HAP-1 (cell line): Measurements from ENCODE around the gene FES.
"Not testable (repeated sequence)": the region's sequence is repeated elsewhere in the genome, so short reads cannot be mapped to it uniquely, and the experiment has no call there.

Experiments used
- DNase-seq, 2 experiments: peaks; one replicate each; pipeline ENCODE4 v3.0.0-alpha.2; 2016 to 2020; ENCODE audit warnings: low spot score in 2 of 2
- H3K27me3 ChIP-seq: fragments of 250-450 bp; sonication (Bioruptor Pico); 2 replicates; pipeline ENCODE4 v1.5.1; 2020; ENCODE audit warnings: low read depth, mild to moderate bottlenecking, moderate library complexity
- H3K36me3 ChIP-seq: fragments of 250-450 bp; sonication (Bioruptor Pico); replicated peaks from 2 replicates; pipeline ENCODE4 v1.5.1; 2020; ENCODE audit warnings: mild to moderate bottlenecking
- H3K4me1 ChIP-seq: fragments of 250-450 bp; sonication (Bioruptor Pico); 2 replicates; pipeline ENCODE4 v1.5.1; 2020; ENCODE audit warnings: mild to moderate bottlenecking
- H3K4me3 ChIP-seq: fragments of 250-450 bp; sonication (Bioruptor Pico); 2 replicates; pipeline ENCODE4 v1.5.1; 2020; ENCODE audit warnings: mild to moderate bottlenecking, moderate library complexity
- H3K9me3 ChIP-seq: fragments of 250-450 bp; sonication (Bioruptor Pico); 2 replicates; pipeline ENCODE4 v1.5.1; 2020; ENCODE audit warnings: mild to moderate bottlenecking, moderate library complexity
- in situ Hi-C: fragments of 300-500 bp; cut with MboI; formaldehyde crosslinking; loops from 3 replicates; pipeline ENCODE4 v1.14.3; 2020; ENCODE audit warnings: low sequenced_read_pairs, inconsistent platforms, mixed read lengths

The FES gene

DNA sequence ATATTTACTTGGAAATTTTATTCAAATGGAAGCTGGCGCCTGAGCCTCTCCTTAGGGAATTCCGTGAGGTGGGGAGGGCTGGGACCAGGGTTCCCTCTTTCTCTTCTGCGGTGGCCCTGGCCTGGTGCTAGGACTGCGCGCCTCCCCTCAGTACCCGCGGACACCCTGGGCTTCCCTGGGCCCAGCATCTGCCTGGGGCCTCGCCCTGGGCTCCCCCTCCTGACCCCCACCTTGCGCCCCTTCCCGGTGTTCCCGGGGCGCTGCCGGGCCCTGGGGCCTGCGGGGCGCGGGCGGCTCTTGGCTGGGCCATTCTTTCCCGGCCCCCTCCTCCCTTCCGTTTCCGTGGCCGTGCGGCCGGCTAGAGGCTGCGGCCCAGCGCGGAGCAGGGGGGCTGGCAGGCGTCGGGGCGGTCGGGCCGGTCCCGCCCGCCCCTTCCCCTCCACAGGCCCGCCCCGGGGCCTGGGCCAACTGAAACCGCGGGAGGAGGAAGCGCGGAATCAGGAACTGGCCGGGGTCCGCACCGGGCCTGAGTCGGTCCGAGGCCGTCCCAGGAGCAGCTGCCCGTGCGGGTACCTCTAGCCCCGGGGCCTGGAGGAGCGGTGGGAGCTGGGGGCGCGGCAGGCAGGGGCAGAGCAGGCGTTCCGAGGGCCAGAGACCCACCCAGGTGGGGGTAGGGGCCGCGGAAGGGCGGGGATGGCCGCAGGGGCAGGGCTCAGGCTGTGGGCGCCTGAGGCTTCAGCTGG lies at the start of gene FES:
FES (plus strand) TSS at position 529 of the 743 bp plus-strand sequence. CDS start 542 bp downstream, outside the sequence.
- Histone ChIP-seq H3K36me3 (peaks cover 23% of the 10 kb centered on the region), H3K4me3 (peak within 1 kb of the TSS; percentile 27), H3K4me1 (peaks cover 14% of the 10 kb centered on the region), H3K27me3 (no peaks in the 10 kb centered on the region), H3K9me3 (no peaks in the 10 kb centered on the region)
- in situ Hi-C loops, result loop anchor here (10.0 to 25.0 kb wide), 2 partner anchors 397 to 559 kb away; no protein-coding TSS in a partner anchor
- peak in 1 of 2 experiments; percentile 56 for DNase-seq

DNA sequence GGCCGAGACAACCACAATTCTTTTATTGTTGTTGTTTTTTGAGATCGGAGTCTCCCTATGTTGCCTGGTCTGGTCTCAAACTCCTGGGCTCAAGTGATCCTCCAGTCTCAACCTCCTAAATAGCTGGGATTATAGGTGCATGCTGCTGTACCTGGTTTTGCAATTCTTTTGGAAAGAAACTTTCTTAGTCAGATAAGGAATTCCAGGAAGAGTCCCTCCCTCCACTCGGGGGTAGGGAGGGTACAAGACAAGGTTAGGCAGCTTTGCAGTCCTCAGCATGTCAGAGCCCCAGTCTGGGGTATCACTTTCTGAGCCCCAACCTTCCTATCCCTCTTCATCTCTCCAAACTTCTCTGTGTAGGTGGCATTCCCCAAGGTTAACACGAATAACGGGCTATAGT lies 49.7 kb upstream of the FES start:
- no peak for DNase-seq
- H3K36me3 ChIP-seq, result no peaks in the 10 kb centered on the region
- H3K9me3 ChIP-seq, result no peaks in the 10 kb centered on the region
- H3K27me3 ChIP-seq, result no peaks in the 10 kb centered on the region
- H3K4me1 ChIP-seq, result peaks cover 6% of the 10 kb centered on the region
- in situ Hi-C loops, result no loop called here
- no peak overlapping the region for H3K4me3 ChIP-seq

DNA sequence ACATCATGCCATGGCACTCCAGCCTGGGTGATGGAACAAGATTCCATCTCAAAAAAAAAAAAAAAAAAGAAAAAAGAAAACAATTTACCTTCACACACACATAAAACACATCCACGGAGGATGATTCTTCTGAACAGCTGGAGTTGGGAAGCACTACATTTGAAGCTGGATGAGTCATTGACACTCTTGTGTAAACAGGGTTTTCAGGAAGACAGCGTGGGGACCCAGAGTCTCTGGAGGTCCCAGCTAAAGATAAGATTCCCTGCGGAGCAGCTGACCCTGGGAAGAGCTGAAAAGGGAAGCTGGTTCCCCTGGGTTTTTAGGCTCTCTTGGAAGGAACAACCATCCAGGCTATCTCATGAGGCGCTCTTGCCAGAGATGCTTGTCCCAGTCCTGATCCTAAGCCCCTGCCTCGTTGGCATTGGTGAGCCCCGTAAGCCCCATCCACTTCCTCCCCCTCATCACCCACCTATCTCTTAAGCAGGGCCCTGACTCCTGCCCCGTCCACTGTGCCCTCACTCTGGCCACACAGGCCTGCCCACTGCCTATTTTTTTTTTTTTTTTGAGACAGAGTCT lies 47.9 kb upstream of the FES start:
- no peaks in the 10 kb centered on the region for H3K9me3 ChIP-seq
- H3K4me1 ChIP-seq, result peaks cover 13% of the 10 kb centered on the region
- in situ Hi-C loops, result no loop called here
- DNase-seq, result no peak
- H3K36me3 ChIP-seq, result peaks cover 3% of the 10 kb centered on the region; the same call in 1 of the 2 replicates
- no peak overlapping the region for H3K4me3 ChIP-seq
- H3K27me3 ChIP-seq, result no peaks in the 10 kb centered on the region

DNA sequence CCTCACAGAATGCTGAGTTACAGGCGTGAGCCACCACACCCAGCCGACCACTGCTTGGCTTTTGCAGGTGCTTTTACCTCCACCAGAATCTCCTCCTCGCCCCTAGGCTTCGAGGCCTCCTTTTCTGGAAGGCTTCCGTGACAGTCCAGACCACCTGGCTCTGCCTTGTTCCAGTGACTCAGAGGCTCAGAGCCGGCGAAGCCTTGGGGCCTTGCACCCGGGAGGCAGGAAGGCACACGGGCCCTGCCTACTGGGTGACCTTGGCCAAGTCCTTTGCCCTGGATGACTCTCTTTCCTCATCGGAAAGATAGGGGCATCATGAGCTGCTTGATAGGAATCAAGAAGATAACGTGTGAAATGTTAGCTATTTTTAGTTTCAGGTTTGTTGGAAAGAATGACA lies 47.2 kb upstream of the FES start:
- peaks cover 13% of the 10 kb centered on the region for H3K4me1 ChIP-seq
- no peaks in the 10 kb centered on the region for H3K9me3 ChIP-seq
- peaks cover 3% of the 10 kb centered on the region; the same call in 1 of the 2 replicates for H3K36me3 ChIP-seq
- no peaks in the 10 kb centered on the region for H3K27me3 ChIP-seq
- in situ Hi-C loops, result no loop called here
- H3K4me3 ChIP-seq, result no peak overlapping the region
- DNase-seq, result no peak

DNA sequence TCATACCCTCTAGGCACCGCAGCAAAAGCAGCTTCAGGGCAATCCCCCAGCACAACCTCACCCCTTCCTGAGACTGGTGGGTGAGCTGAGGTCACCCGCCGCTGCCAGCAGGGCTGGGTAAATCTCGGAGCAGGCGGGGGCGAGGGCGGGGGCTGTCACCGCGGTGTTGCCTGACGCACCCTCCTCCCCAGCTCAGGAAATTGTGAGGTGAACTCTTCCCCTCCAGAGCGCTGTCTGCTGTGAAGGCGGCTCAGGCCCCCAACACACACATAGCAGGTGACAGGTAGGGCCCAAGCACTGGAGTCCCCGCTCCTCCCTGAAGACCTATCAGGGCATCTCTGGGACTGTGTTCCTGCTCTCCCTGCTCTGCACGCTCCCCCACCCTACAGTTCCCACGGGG lies 46.2 kb upstream of the FES start:
- Histone ChIP-seq H3K9me3 (no peaks in the 10 kb centered on the region), H3K36me3 (peaks cover 3% of the 10 kb centered on the region; the same call in 1 of the 2 replicates), H3K27me3 (no peaks in the 10 kb centered on the region), H3K4me1 (peaks cover 13% of the 10 kb centered on the region), H3K4me3 (no peak overlapping the region)
- no peak for DNase-seq
- in situ Hi-C loops, result no loop called here

DNA sequence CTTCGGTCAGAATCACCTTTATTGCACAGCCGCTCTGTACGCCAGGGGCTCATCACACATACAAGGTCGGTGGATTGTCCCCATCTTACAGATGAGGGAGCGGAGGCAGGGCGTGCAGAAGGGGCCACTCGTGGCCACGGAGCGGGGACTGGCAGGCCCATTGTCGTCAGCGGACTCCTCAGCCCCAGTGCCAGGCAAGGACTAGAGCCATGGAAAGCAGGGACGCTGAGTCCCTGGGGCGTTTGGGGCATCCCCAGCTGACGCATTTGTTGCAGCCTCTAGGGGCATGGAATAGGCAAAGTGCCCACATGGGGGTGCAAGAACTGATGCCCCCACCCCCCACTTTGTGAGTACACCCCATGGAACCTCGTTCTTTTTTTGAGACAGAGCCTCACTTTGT lies 45.8 kb upstream of the FES start:
- no peak for DNase-seq
- in situ Hi-C loops, result no loop called here
- no peaks in the 10 kb centered on the region for H3K27me3 ChIP-seq
- peaks cover 3% of the 10 kb centered on the region; the same call in 1 of the 2 replicates for H3K36me3 ChIP-seq
- no peaks in the 10 kb centered on the region for H3K9me3 ChIP-seq
- peaks cover 13% of the 10 kb centered on the region for H3K4me1 ChIP-seq
- H3K4me3 ChIP-seq, result no peak overlapping the region

DNA sequence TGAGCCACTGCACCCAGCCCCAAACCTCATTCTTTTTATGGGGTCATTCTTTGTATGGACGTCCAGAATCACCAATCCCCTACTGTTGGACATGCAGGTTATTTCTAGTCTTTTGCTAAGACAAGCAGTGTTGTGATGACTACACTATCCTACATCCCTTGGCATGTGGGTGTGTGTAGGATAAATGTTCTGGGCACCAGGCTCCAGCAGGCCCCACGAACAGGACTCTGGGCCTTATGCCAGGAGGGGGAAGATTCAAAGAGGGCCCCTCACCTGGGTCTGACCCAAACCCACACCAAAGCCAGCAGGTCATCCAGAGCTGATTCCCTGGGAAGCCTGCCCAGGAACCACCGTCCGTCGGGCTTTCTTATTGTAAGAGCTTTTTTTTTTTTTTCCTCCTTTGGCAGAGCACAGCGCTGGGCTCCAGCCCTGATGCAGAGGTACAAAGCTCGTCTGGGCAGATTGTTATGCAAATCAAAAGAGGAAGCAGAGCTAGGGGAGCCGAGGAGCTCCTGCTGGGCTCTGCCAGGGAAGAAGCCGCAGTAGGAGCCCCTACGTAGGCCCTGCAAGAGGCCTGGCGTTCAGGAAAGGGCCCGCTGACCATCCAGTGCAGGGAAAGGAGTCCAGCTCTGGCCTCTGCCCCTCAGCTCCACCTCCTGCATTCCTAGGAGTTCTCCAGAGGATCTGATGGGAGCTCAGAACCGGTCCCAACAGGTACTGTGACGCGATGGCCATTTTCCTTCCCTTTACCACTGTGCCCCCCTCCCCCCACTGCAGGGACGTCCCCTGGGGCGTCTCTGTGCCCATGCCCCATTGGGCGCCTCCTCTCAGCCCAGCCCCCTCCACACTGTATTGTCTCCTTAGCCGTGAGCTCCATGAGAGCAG lies 44.9 kb upstream of the FES start:
- peak overlapping the region; percentile 12 for H3K4me3 ChIP-seq
- in situ Hi-C loops, result no loop called here

DNA sequence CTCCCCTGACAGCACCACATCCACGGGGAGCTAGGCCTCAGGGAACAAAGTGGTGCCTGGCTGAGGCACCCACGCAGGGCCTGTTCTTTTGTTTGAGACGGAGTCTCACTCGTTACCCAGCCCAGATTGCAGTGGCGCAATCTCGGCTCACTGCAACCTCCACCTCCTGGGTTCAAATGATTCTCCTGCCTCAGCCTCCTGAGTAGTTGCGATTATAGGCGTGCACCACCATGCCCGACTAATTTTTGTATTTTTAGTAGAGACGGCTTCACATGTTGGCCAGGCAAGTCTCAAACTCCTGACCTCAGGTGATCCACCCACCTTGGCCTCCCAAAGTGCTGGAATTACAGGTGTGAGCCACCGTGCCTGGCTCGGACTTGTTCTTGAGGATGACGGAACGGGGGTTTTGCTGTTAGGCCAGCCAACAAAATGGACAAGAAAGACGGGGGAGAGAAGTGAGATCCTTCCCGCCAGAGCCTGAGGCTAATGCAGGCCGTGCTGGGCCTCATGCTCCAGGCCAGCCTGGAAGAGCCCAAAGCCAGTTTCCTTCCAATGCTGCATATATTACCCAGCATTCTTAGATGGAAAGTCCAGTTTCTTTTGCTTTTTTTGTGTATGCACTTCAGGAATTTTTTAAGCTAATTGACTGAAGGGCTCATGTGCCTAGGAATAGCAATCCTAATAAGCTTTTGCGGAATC lies 44.0 kb upstream of the FES start:
- Histone ChIP-seq H3K27me3 (no peaks in the 10 kb centered on the region), H3K36me3 (peaks cover 3% of the 10 kb centered on the region; the same call in 1 of the 2 replicates), H3K4me1 (peaks cover 13% of the 10 kb centered on the region), H3K4me3 (peak overlapping the region; percentile 12), H3K9me3 (no peaks in the 10 kb centered on the region)
- no peak for DNase-seq
- in situ Hi-C loops, result no loop called here

More for the DNA sequence above, 44.9 kb upstream of the FES start:
- peak; percentile 80 to 87 for DNase-seq
- Histone ChIP-seq H3K9me3 (no peaks in the 10 kb centered on the region), H3K36me3 (peaks cover 3% of the 10 kb centered on the region; the same call in 1 of the 2 replicates), H3K27me3 (no peaks in the 10 kb centered on the region), H3K4me1 (peaks cover 13% of the 10 kb centered on the region)

DNA sequence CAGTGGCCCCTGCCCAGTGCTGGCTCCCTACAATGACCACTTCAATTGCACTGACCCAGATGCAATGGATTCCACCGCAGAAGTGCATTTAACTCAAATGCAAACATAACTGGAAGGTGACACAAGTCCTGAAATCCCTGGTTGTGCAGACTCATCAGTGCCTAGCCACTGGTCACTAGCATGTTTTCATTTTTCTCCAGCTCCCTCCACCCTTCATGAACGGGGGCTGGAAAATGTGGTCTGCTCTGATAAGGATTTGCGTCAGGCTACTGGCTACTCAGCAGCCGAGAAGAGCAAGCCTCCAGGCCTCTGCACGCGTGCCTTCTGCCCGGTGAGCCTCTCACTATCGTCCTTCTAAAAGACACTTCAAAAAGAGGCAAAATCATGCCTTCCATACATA lies 43.4 kb upstream of the FES start:
- no peak for DNase-seq

DNA sequence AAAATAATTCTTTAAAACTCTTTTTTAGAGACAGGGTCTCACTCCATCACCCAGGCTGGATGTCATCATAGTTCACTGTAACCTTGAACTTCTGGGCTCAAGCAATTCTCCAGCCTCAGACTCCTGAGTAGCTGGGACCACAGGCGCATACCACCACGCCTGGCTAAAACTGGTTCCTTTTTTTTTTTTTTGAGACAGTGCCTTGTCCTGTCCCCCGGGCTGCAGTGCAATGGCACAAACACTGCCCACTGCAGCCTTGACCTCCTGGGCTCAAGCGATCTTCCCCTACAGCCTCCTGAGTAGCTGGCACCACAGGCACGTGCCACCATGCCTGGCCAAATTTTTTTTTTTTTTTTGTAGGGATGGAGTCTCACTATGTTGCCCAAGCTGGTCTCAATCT lies 39.6 kb upstream of the FES start:
- H3K4me1 ChIP-seq, result peaks cover 6% of the 10 kb centered on the region
- no peaks in the 10 kb centered on the region for H3K27me3 ChIP-seq
- DNase-seq, result no peak
- peaks cover 3% of the 10 kb centered on the region; the same call in 1 of the 2 replicates for H3K36me3 ChIP-seq
- in situ Hi-C loops, result no loop called here
- no peaks in the 10 kb centered on the region for H3K9me3 ChIP-seq
- H3K4me3 ChIP-seq, result no peak overlapping the region

More for the DNA sequence above, 43.4 kb upstream of the FES start:
- in situ Hi-C loops, result no loop called here
- no peaks in the 10 kb centered on the region for H3K9me3 ChIP-seq
- peaks cover 3% of the 10 kb centered on the region; the same call in 1 of the 2 replicates for H3K36me3 ChIP-seq
- peaks cover 13% of the 10 kb centered on the region for H3K4me1 ChIP-seq
- H3K4me3 ChIP-seq, result no peak overlapping the region
- no peaks in the 10 kb centered on the region for H3K27me3 ChIP-seq

DNA sequence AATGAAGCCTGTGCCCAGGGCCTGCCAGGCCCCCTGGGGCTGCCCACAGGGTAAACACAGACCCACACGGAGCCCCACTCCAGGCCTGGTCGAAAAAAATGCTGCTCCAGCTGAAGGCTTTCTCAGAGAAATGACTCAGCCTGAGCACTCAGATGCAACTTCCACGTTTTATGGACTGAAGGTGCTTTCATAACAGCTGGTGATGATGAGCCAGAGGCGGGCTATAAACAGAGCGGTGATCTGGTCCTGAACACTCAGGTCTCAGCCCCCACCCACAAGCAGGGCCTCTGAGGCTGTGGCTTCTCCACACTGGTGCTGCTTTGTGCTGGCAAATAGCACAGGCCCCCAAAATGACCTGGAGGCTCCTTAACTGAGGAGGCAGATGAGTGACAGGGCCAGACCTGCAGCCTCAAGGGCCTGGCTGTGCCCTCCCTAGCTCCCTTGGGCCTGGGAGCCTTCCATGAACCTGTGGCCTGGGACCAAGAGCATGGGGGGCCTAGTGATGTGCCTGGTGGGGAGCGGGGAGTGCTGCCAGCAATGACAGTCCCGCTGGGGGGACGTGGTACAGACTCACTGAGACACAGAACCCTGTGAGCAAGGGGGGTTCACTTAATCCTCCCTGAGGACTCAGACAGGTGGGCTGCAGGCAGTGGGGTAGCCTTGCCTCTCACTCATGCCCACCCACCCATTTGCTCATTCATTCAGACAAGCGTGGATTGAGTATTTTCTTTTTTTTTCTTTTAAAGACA lies 38.9 kb upstream of the FES start:
- Histone ChIP-seq H3K4me3 (no peak overlapping the region), H3K4me1 (no peaks in the 10 kb centered on the region; the same call in 1 of the 2 replicates), H3K9me3 (no peaks in the 10 kb centered on the region), H3K36me3 (no peaks in the 10 kb centered on the region; the same call in 1 of the 2 replicates), H3K27me3 (no peaks in the 10 kb centered on the region)
- in situ Hi-C loops, result no loop called here
- DNase-seq, result no peak

DNA sequence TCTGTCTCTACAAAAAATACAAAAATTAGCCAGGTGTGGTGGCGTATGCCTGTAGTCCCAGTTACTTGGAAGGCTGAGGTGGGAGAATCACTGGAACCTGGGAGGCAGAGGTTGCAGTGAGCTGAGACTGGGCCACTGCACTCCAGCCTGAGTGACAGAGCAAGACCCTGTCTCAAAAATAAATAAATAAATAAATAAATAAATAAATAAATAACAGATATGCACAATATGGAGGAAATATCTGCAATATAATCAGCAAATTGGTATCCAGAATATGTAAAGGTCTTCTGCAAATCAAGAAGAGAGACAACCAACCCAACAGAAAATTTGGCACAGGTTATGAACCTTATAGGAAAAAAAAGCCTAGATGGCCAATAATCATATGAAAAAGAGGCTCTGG lies 34.9 kb upstream of the FES start:
- H3K9me3 ChIP-seq, H3K4me1 ChIP-seq, H3K27me3 ChIP-seq, DNase-seq, in situ Hi-C loops, H3K36me3 ChIP-seq, H3K4me3 ChIP-seq: not testable (repeated sequence)
